Measurements from ENCODE around the gene ARL10. TPM values are rescaled to one million over a fixed set of nuclear protein-coding genes. Genes with fewer than 3 reads are reported as not detected.

ARL10 gene
- total RNA-seq, 1 experiment from 2014 or later, result 3.8 TPM

GRCh38 chr5:176320577-176320976, 44.7 kb upstream of the ARL10 start:
- BruUV-seq (replicated peaks), result no TSS peak

GRCh38 chr5:176334031-176334770, 31.1 kb upstream of the ARL10 start:
- H3K36me3 Mint-ChIP-seq (ENCODE audit: insufficient read depth, unreplicated experiment), result no peaks in the 10 kb centered on the region
- H3K9me3 Mint-ChIP-seq (ENCODE audit: low read depth, unreplicated experiment), result peaks cover 4% of the 10 kb centered on the region
- TF ChIP-seq CTCF (IDR thresholded peaks at IDR 0.05; ENCODE audit: unreplicated experiment), result no peak
- no TSS peak for BruUV-seq (replicated peaks)
- no peak overlapping the region for H3K27ac Mint-ChIP-seq (ENCODE audit: unreplicated experiment)
- DNase-seq, result no peak
- intact Hi-C loops (cut with micrococcal nuclease; ENCODE audit: unreplicated experiment), result no loop called here
- no peak overlapping the region for H3K4me3 Mint-ChIP-seq (ENCODE audit: low read depth, unreplicated experiment)
- H3K27me3 Mint-ChIP-seq (ENCODE audit: unreplicated experiment), result no peaks in the 10 kb centered on the region
- H3K4me1 Mint-ChIP-seq (ENCODE audit: low read depth, unreplicated experiment), result no peaks in the 10 kb centered on the region
- CTCF ChIA-PET, result no interaction called here

More at GRCh38 chr5:176320577-176320976, 44.7 kb upstream of the ARL10 start:
- no peak for TF ChIP-seq CTCF (IDR thresholded peaks at IDR 0.05; ENCODE audit: unreplicated experiment)
- Mint-ChIP-seq H3K9me3 (ENCODE audit: low read depth, unreplicated experiment) (no peaks in the 10 kb centered on the region), H3K36me3 (ENCODE audit: insufficient read depth, unreplicated experiment) (peaks cover 5% of the 10 kb centered on the region), H3K27ac (ENCODE audit: unreplicated experiment) (no peak overlapping the region), H3K27me3 (ENCODE audit: unreplicated experiment) (no peaks in the 10 kb centered on the region), H3K4me1 (ENCODE audit: low read depth, unreplicated experiment) (peaks cover 11% of the 10 kb centered on the region), H3K4me3 (ENCODE audit: low read depth, unreplicated experiment) (no peak overlapping the region)
- CTCF ChIA-PET, result no interaction called here
- no peak for DNase-seq
- intact Hi-C loops (cut with micrococcal nuclease; ENCODE audit: unreplicated experiment), result no loop called here

- Mint-ChIP-seq H3K9me3 (ENCODE audit: low read depth, unreplicated experiment) (peaks cover 4% of the 10 kb centered on the region), H3K27ac (ENCODE audit: unreplicated experiment) (no peak overlapping the region), H3K4me1 (ENCODE audit: low read depth, unreplicated experiment) (no peaks in the 10 kb centered on the region), H3K27me3 (ENCODE audit: unreplicated experiment) (no peaks in the 10 kb centered on the region), H3K36me3 (ENCODE audit: insufficient read depth, unreplicated experiment) (no peaks in the 10 kb centered on the region), H3K4me3 (ENCODE audit: low read depth, unreplicated experiment) (no peak overlapping the region)
- no peak for TF ChIP-seq CTCF (IDR thresholded peaks at IDR 0.05; ENCODE audit: unreplicated experiment)
- BruUV-seq (replicated peaks), result no TSS peak
- CTCF ChIA-PET, result no interaction called here
- no peak for DNase-seq
- intact Hi-C loops (cut with micrococcal nuclease; ENCODE audit: unreplicated experiment), result no loop called here
Observed at GRCh38 chr5:176337913-176338312, 27.4 kb upstream of the ARL10 start.

- no peak for TF ChIP-seq CTCF (IDR thresholded peaks at IDR 0.05; ENCODE audit: unreplicated experiment)
- no TSS peak for BruUV-seq (replicated peaks)
- Mint-ChIP-seq H3K4me3 (ENCODE audit: low read depth, unreplicated experiment) (no peak overlapping the region), H3K27ac (ENCODE audit: unreplicated experiment) (no peak overlapping the region), H3K27me3 (ENCODE audit: unreplicated experiment) (no peaks in the 10 kb centered on the region), H3K4me1 (ENCODE audit: low read depth, unreplicated experiment) (no peaks in the 10 kb centered on the region), H3K9me3 (ENCODE audit: low read depth, unreplicated experiment) (no peaks in the 10 kb centered on the region), H3K36me3 (ENCODE audit: insufficient read depth, unreplicated experiment) (no peaks in the 10 kb centered on the region)
- CTCF ChIA-PET, result no interaction called here
- DNase-seq, result no peak
- intact Hi-C loops (cut with micrococcal nuclease; ENCODE audit: unreplicated experiment), result no loop called here
Observed at GRCh38 chr5:176339304-176339703, 26.0 kb upstream of the ARL10 start.
